Osteoblast (primary cell): ENCODE data around the gene MUC4. TPM values are rescaled to one million over a fixed set of nuclear protein-coding genes. Genes with fewer than 3 reads are reported as not detected.
"Not testable (repeated sequence)": the region's sequence is repeated elsewhere in the genome, so short reads cannot be mapped to it uniquely, and the experiment has no call there.

Experiments
- DNase-seq: peaks from one replicate; pipeline ENCODE4 v3.0.0; 2011; ENCODE audit warnings: low spot score, mixed read lengths; ENCODE audit not compliant: insufficient read length; ENCODE audit errors: missing footprints
- H2AFZ ChIP-seq: 2 replicates; pipeline ENCODE4 v1.6.0; 2011; ENCODE audit warnings: mild to moderate bottlenecking, low read length
- H3K27ac ChIP-seq: 2 replicates; pipeline ENCODE4 v1.5.1; 2011; ENCODE audit warnings: mild to moderate bottlenecking, low read depth, low read length, moderate library complexity
- H3K27me3 ChIP-seq: 2 replicates; pipeline ENCODE4 v1.6.0; 2012; ENCODE audit warnings: mild to moderate bottlenecking, control low read depth, inconsistent platforms, low read length, moderate library complexity; ENCODE audit not compliant: insufficient read depth
- H3K36me3 ChIP-seq: 2 replicates; pipeline ENCODE4 v1.5.1; 2011; ENCODE audit warnings: mild to moderate bottlenecking, low read length, control low read depth, moderate library complexity; ENCODE audit not compliant: insufficient read depth
- H3K4me1 ChIP-seq: 2 replicates; pipeline ENCODE4 v1.5.1; 2011; ENCODE audit warnings: mild to moderate bottlenecking, low read length, control low read depth, moderate library complexity; ENCODE audit not compliant: insufficient read depth
- H3K4me2 ChIP-seq: 2 replicates; pipeline ENCODE4 v1.6.0; 2011; ENCODE audit warnings: mild to moderate bottlenecking, low read length; ENCODE audit not compliant: insufficient read depth
- H3K4me3 ChIP-seq: fragments of 200-600 bp; sonication (generic); 3 replicates; pipeline ENCODE4 v1.5.1; 2012; ENCODE audit warnings: mild to moderate bottlenecking, low read length, inconsistent platforms; ENCODE audit not compliant: insufficient read depth
- H3K79me2 ChIP-seq: 2 replicates; pipeline ENCODE4 v1.6.0; 2012; ENCODE audit warnings: mild to moderate bottlenecking, low read length, control low read depth, inconsistent platforms; ENCODE audit not compliant: insufficient read depth
- H3K9me3 ChIP-seq: 2 replicates; pipeline ENCODE4 v1.5.1; 2011; ENCODE audit warnings: low read depth, low read length, control low read depth
- H4K20me1 ChIP-seq: 2 replicates; pipeline ENCODE4 v1.6.0; 2012; ENCODE audit warnings: mild to moderate bottlenecking, low read length, control low read depth; ENCODE audit not compliant: insufficient read depth
- CTCF ChIP-seq: IDR thresholded peaks from 2 replicates; pipeline ENCODE4 v1.5.1; 2011; ENCODE audit warnings: mild to moderate bottlenecking, low read depth, low read length, moderate library complexity; ENCODE audit errors: extremely low read depth
- total RNA-seq: library from RNA; depleted of rRNA; stranded (reverse); fragments of >200 nt; gene quantifications from 2 replicates; pipeline ENCODE4 v1.2.3, GENCODE V29; 2012

MUC4 gene
- total RNA-seq, 1 donor = not detected

DNA sequence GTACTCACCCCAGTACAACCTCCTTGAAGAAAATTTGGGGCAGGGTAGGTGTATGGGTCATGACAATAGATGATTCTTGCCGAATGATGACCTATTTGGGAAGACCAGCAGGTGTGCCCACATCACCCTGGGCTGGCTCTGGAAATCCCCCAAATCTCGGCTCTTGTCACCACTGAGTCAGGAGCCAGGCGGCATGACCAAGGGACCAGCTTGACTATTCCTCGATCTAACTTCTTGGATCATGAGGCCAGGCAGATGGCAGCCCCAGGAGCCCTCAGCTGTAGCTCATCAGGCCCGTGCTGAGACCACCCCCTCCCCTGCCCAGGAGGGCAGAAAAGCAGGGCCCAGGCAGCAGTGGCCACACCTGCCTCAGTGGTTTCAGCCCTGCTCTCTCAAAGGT lies 9.2 kb upstream of the MUC4 start:
- peak; percentile 21 for DNase-seq
- H3K4me1 ChIP-seq = no peaks in the 10 kb centered on the region
- H3K4me3 ChIP-seq = no peak overlapping the region
- no peaks in the 10 kb centered on the region for H3K36me3 ChIP-seq
- no peaks in the 10 kb centered on the region for H4K20me1 ChIP-seq
- H3K9me3 ChIP-seq = no peaks in the 10 kb centered on the region
- no peak overlapping the region for H3K27ac ChIP-seq
- no peak overlapping the region for H2AFZ ChIP-seq
- H3K79me2 ChIP-seq = no peaks in the 10 kb centered on the region
- no peak overlapping the region for H3K4me2 ChIP-seq
- peaks cover 13% of the 10 kb centered on the region for H3K27me3 ChIP-seq
- TF ChIP-seq CTCF = no peak

DNA sequence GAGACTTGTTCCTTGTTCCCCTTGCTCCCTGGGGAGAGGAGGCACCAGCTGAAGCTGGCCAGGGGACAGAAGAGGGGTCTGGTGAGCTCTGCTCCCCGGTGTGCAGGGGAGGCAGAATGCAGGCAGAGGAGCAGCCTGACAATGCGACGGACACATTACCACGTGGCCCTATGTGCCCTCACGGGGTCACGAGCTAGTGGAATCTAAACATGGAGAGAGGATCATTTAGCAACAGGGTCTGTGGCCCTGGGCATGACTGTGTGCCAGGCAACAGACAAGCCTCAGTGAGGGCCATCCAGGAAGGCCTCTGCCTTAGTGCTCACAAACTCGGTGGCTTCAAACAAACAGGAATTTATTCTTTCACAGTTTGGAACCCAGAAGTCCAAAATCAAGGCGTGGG lies 8.5 kb upstream of the MUC4 start:
- Histone ChIP-seq H2AFZ (no peak overlapping the region), H3K27ac (no peak overlapping the region), H3K4me1 (no peaks in the 10 kb centered on the region), H3K9me3 (no peaks in the 10 kb centered on the region), H3K27me3 (peaks cover 13% of the 10 kb centered on the region), H3K4me3 (no peak overlapping the region), H3K79me2 (no peaks in the 10 kb centered on the region), H3K36me3 (no peaks in the 10 kb centered on the region), H4K20me1 (no peaks in the 10 kb centered on the region), H3K4me2 (no peak overlapping the region)
- no peak for DNase-seq
- TF ChIP-seq CTCF = no peak

DNA sequence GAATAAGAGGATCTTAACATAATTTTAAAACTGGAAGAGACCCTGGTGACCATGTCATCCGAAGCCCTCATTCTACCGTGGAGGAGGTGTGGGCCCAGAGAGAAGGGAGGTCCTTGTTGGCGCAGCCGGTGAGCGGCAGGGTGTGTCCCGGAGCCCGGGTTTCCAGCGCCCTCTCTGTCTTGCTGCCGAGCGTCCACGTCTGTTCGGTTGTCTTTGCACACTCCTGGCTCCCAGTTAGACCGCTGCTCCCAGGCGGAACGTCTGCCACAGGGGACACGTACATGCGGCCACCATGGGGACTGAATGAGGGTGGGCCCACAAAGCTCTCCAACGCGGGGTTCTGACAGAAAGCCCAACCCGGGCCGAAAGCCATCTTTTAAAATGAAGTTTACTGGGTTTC lies 6.6 kb upstream of the MUC4 start:
- no peaks in the 10 kb centered on the region for H3K9me3 ChIP-seq
- no peak overlapping the region for H3K4me3 ChIP-seq
- no peak overlapping the region for H3K4me2 ChIP-seq
- no peaks in the 10 kb centered on the region for H3K79me2 ChIP-seq
- no peak for TF ChIP-seq CTCF
- no peaks in the 10 kb centered on the region for H4K20me1 ChIP-seq
- H3K36me3 ChIP-seq = no peaks in the 10 kb centered on the region
- H2AFZ ChIP-seq = no peak overlapping the region
- H3K27ac ChIP-seq = no peak overlapping the region
- no peaks in the 10 kb centered on the region for H3K4me1 ChIP-seq
- H3K27me3 ChIP-seq = peaks cover 5% of the 10 kb centered on the region
- peak; percentile 32 for DNase-seq

DNA sequence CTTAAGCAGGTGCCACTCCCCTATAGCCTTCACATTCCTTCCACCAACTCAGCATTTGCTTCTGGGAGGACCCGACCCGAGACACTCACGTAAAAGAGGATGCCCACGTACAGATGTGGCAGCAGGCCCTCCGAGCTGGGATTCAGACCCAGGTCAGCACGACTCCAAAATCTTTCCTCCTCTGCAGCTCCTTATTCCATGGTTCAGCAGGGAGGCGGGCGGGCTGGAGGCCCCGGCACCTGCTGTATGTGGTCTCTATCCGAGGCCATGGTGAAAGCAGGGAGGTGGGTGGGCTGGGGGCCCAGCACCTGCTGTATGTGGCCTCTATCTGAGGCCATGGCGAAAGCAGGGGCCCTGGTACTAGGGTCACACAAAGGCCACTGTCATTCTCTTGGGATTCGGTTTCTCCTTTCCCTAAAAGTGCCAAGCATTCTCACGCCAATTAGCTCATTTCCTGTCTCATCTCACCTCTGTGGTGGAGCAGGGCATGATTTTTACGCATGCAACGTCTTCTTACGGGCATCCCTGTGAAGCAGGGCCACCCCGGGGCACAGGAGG lies 5.9 kb upstream of the MUC4 start:
- no peaks in the 10 kb centered on the region for H3K79me2 ChIP-seq
- no peak overlapping the region for H3K4me2 ChIP-seq
- no peak for TF ChIP-seq CTCF
- no peak overlapping the region for H3K4me3 ChIP-seq
- H3K4me1 ChIP-seq = no peaks in the 10 kb centered on the region
- H3K36me3 ChIP-seq = no peaks in the 10 kb centered on the region
- no peak overlapping the region for H3K27ac ChIP-seq
- H2AFZ ChIP-seq = no peak overlapping the region
- H3K9me3 ChIP-seq = no peaks in the 10 kb centered on the region
- DNase-seq = peak; percentile 30
- H4K20me1 ChIP-seq = no peaks in the 10 kb centered on the region
- peaks cover 5% of the 10 kb centered on the region for H3K27me3 ChIP-seq

GRCh38 chr3:195816276-195816913 lies 4.7 kb upstream of the MUC4 start:
- not testable (repeated sequence) for H3K79me2 ChIP-seq, DNase-seq, H3K27ac ChIP-seq, H3K4me2 ChIP-seq, H4K20me1 ChIP-seq, H3K9me3 ChIP-seq, H3K4me1 ChIP-seq, H2AFZ ChIP-seq, H3K36me3 ChIP-seq, H3K4me3 ChIP-seq
- peaks cover 13% of the 10 kb centered on the region for H3K27me3 ChIP-seq
